ENCODE measurements around the gene CTNND2.

The CTNND2 gene

GRCh38 chr5:11396917-11397316 lies 507.3 kb downstream of the CTNND2 start:
- H3K4me3 ChIP-seq (ENCODE audit: low read depth in 1 of 2, low read length in 2 of 2), result no peak overlapping the region
- H3K36me3 ChIP-seq (ENCODE audit: control insufficient read depth in 1 of 2, insufficient read depth in 2 of 2, low read length in 2 of 2), result no peaks in the 10 kb centered on the region
- no peak overlapping the region for H3K27ac ChIP-seq (ENCODE audit: low read depth, low read length)
- H3K27me3 ChIP-seq (ENCODE audit: control insufficient read depth in 1 of 2, insufficient read depth in 2 of 2, low read length in 2 of 2), result no peaks in the 10 kb centered on the region
- H3K9me3 ChIP-seq (ENCODE audit: control insufficient read depth in 1 of 2, low read length in 2 of 2), result no peaks in the 10 kb centered on the region
- H3K9ac ChIP-seq (ENCODE audit: low read depth in 1 of 2, low read length in 2 of 2), result no peak overlapping the region
- no peaks in the 10 kb centered on the region for H3K4me1 ChIP-seq (ENCODE audit: control insufficient read depth in 1 of 2, insufficient read depth in 2 of 2, low read length in 2 of 2)

- Histone ChIP-seq H3K4me1 (ENCODE audit: control insufficient read depth in 1 of 2, insufficient read depth in 2 of 2, low read length in 2 of 2) (no peaks in the 10 kb centered on the region), H3K27ac (ENCODE audit: low read depth, low read length) (no peak overlapping the region), H3K36me3 (ENCODE audit: control insufficient read depth in 1 of 2, insufficient read depth in 2 of 2, low read length in 2 of 2) (no peaks in the 10 kb centered on the region), H3K27me3 (ENCODE audit: control insufficient read depth in 1 of 2, insufficient read depth in 2 of 2, low read length in 2 of 2) (no peaks in the 10 kb centered on the region), H3K4me3 (ENCODE audit: low read depth in 1 of 2, low read length in 2 of 2) (no peak overlapping the region), H3K9me3 (ENCODE audit: control insufficient read depth in 1 of 2, low read length in 2 of 2) (no peaks in the 10 kb centered on the region), H3K9ac (ENCODE audit: low read depth in 1 of 2, low read length in 2 of 2) (no peak overlapping the region)
These were observed 509.3 kb downstream of the CTNND2 start for GRCh38 chr5:11394933-11395332.

DNA sequence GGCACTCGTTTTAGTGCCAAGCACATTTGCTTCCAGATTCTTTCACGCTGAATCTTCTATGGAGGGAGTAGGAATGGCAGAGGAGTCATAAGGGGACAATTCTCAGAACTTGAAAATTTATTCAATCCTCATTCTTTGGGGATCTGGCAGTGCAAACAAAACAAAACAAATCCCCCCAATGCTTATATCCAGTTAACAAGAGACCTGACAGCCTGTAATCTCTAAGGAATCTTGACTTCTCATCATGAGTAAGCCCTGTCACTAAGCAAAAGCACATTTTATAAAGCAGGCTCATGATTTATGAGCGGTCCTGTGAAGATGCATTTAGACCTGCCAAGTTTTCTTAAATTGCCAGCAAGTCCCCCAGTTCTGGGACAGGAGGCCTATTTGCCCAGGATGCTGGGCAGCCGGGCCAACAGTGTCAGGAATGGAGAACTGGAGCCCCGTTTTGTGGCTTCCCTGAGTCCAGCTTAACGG lies 513.9 kb downstream of the CTNND2 start:
- Histone ChIP-seq H3K36me3 (ENCODE audit: control insufficient read depth in 1 of 2, insufficient read depth in 2 of 2, low read length in 2 of 2) (no peaks in the 10 kb centered on the region), H3K4me1 (ENCODE audit: control insufficient read depth in 1 of 2, insufficient read depth in 2 of 2, low read length in 2 of 2) (no peaks in the 10 kb centered on the region), H3K27me3 (ENCODE audit: control insufficient read depth in 1 of 2, insufficient read depth in 2 of 2, low read length in 2 of 2) (peaks cover 6 to 15% of the 10 kb centered on the region in 2 donors), H3K9ac (ENCODE audit: low read depth in 1 of 2, low read length in 2 of 2) (no peak overlapping the region), H3K9me3 (ENCODE audit: control insufficient read depth in 1 of 2, low read length in 2 of 2) (no peaks in the 10 kb centered on the region), H3K27ac (ENCODE audit: low read depth, low read length) (no peak overlapping the region), H3K4me3 (ENCODE audit: low read depth in 1 of 2, low read length in 2 of 2) (no peak overlapping the region)

DNA sequence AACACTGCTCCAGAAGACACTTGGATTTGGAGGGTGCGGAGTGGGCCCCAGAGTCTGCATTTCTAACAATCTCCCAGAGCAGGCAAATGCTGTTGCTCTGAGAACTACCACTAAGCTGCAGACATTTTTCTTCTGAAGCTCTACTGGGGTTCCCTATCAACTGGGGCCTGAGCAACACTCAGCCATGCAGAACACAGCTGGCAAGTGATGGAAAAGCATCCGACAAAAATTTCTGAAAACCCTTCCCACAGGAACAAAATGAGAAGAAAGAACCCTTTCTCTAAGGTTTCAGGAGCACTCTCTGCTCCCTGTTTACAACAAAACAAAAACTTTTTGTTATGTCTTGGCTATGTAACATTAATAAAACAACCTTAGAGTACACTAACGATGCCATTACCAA lies 516.9 kb downstream of the CTNND2 start:
- Histone ChIP-seq H3K9ac (ENCODE audit: low read depth in 1 of 2, low read length in 2 of 2) (no peak overlapping the region), H3K36me3 (ENCODE audit: control insufficient read depth in 1 of 2, insufficient read depth in 2 of 2, low read length in 2 of 2) (no peaks in the 10 kb centered on the region), H3K27ac (ENCODE audit: low read depth, low read length) (no peak overlapping the region), H3K4me1 (ENCODE audit: control insufficient read depth in 1 of 2, insufficient read depth in 2 of 2, low read length in 2 of 2) (no peaks in the 10 kb centered on the region), H3K4me3 (ENCODE audit: low read depth in 1 of 2, low read length in 2 of 2) (no peak overlapping the region), H3K27me3 (ENCODE audit: control insufficient read depth in 1 of 2, insufficient read depth in 2 of 2, low read length in 2 of 2) (peaks cover 22 to 29% of the 10 kb centered on the region in 2 donors), H3K9me3 (ENCODE audit: control insufficient read depth in 1 of 2, low read length in 2 of 2) (no peaks in the 10 kb centered on the region)

GRCh38 chr5:11386398-11386797 lies 517.8 kb downstream of the CTNND2 start:
- Histone ChIP-seq H3K4me1 (ENCODE audit: control insufficient read depth in 1 of 2, insufficient read depth in 2 of 2, low read length in 2 of 2) (no peaks in the 10 kb centered on the region), H3K4me3 (ENCODE audit: low read depth in 1 of 2, low read length in 2 of 2) (no peak overlapping the region), H3K9me3 (ENCODE audit: control insufficient read depth in 1 of 2, low read length in 2 of 2) (no peaks in the 10 kb centered on the region), H3K27ac (ENCODE audit: low read depth, low read length) (no peak overlapping the region), H3K27me3 (ENCODE audit: control insufficient read depth in 1 of 2, insufficient read depth in 2 of 2, low read length in 2 of 2) (peaks cover 22 to 29% of the 10 kb centered on the region in 2 donors), H3K36me3 (ENCODE audit: control insufficient read depth in 1 of 2, insufficient read depth in 2 of 2, low read length in 2 of 2) (no peaks in the 10 kb centered on the region), H3K9ac (ENCODE audit: low read depth in 1 of 2, low read length in 2 of 2) (no peak overlapping the region)

DNA sequence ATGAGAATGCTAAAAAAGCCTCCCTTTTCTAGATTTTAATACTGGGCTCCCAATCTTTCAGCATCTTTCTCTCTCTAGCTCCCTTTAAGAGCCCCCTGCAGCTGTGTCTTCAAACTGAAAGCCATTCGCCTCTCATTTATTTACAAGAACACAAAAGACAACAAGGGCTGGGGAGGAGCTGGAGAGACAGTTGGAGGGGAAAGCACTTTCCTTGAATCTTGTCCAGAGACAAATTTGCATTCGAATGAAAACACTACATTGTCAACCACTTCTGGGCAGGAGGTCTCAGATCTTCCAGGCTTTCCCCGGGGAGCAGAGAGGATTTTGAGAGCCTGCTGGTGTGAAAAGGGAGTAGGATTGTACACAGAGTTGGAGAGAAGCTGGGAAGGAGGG lies 518.3 kb downstream of the CTNND2 start:
- Histone ChIP-seq H3K4me3 (ENCODE audit: low read depth in 1 of 2, low read length in 2 of 2) (peak overlapping the region in 1 of 2 donors; percentile 5), H3K27ac (ENCODE audit: low read depth, low read length) (no peak overlapping the region), H3K9ac (ENCODE audit: low read depth in 1 of 2, low read length in 2 of 2) (no peak overlapping the region), H3K27me3 (ENCODE audit: control insufficient read depth in 1 of 2, insufficient read depth in 2 of 2, low read length in 2 of 2) (peaks cover 22 to 29% of the 10 kb centered on the region in 2 donors), H3K36me3 (ENCODE audit: control insufficient read depth in 1 of 2, insufficient read depth in 2 of 2, low read length in 2 of 2) (no peaks in the 10 kb centered on the region), H3K4me1 (ENCODE audit: control insufficient read depth in 1 of 2, insufficient read depth in 2 of 2, low read length in 2 of 2) (no peaks in the 10 kb centered on the region), H3K9me3 (ENCODE audit: control insufficient read depth in 1 of 2, low read length in 2 of 2) (no peaks in the 10 kb centered on the region)

DNA sequence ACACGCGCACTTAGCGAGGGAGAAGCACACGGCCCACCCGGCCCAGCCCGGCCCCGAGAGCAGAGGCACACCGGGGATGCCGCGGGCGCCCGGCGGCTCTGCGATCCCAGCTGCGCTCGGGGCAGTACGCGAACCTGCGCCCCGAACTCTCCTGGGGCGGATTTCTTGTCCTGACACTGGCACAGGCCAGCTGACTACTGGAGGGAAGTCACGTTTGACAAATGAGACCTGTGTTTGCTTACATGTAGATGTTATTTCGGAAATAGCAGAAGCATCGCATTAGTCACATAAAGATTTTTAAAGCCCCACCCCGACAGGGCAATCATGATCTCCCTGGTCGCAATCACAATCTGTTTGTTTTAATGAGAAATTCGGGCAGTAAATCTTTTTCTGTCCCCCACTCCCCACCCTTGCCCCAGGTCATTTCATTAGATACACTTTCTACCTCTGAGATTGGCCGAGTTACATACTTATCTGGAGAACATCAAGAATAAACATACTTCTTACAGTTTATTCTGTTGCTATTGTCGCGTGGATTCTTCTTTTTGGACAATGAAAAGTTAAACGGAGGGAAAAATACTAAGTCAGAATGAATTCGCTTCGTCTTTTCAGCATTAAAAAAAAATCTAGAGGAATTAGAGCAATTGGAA lies 518.9 kb downstream of the CTNND2 start:
- H3K9me3 ChIP-seq (ENCODE audit: control insufficient read depth in 1 of 2, low read length in 2 of 2), result no peaks in the 10 kb centered on the region
- peak overlapping the region in 1 of 2 donors; percentile 5 for H3K4me3 ChIP-seq (ENCODE audit: low read depth in 1 of 2, low read length in 2 of 2)
- H3K36me3 ChIP-seq (ENCODE audit: control insufficient read depth in 1 of 2, insufficient read depth in 2 of 2, low read length in 2 of 2), result no peaks in the 10 kb centered on the region
- peaks cover 22 to 29% of the 10 kb centered on the region in 2 donors for H3K27me3 ChIP-seq (ENCODE audit: control insufficient read depth in 1 of 2, insufficient read depth in 2 of 2, low read length in 2 of 2)
- H3K27ac ChIP-seq (ENCODE audit: low read depth, low read length), result no peak overlapping the region
- H3K4me1 ChIP-seq (ENCODE audit: control insufficient read depth in 1 of 2, insufficient read depth in 2 of 2, low read length in 2 of 2), result no peaks in the 10 kb centered on the region
- H3K9ac ChIP-seq (ENCODE audit: low read depth in 1 of 2, low read length in 2 of 2), result no peak overlapping the region

DNA sequence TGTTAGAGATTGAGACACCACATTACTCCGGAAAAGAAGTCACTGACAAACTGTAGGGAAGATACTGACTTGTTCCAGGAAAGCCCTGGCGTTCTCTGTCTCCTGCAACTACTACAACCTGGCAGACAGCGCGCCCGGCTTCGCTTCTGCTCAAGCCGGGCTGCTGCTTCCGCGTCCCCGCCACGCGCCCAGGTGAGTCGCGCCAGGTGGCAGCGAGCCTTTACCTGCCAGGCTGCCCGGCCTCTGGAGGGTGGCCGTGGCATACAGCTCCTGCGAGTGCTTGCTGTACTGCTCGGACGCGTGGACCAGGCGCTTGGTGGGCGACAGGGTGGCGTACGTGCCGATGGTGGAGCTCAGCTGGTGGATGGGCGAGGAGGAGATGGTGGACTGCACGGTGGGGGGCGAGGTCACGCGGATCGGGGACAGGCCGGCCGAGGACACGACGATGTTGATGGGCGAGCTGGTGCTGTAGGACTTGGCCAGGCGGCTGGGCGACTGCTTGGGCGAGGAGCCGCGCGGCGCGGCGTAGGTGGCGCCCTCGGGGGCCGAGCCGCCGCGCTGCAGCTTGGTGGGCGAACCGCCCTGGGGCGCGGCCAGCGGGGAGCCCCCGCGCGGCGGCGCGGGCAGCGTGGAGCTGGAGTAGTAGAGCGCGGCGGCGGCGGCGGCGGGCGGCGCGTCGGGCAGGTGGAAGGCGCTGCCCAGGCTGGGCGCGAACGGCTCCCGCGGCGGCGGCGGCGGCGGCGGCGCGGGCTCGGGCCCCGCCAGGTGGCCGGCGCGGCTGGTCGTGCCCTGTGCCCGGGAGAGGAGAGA lies 519.6 kb downstream of the CTNND2 start:
- Histone ChIP-seq H3K9me3 (ENCODE audit: control insufficient read depth in 1 of 2, low read length in 2 of 2) (no peaks in the 10 kb centered on the region), H3K9ac (ENCODE audit: low read depth in 1 of 2, low read length in 2 of 2) (no peak overlapping the region), H3K4me1 (ENCODE audit: control insufficient read depth in 1 of 2, insufficient read depth in 2 of 2, low read length in 2 of 2) (no peaks in the 10 kb centered on the region), H3K27ac (ENCODE audit: low read depth, low read length) (no peak overlapping the region), H3K4me3 (ENCODE audit: low read depth in 1 of 2, low read length in 2 of 2) (peak overlapping the region in 1 of 2 donors; percentile 41), H3K36me3 (ENCODE audit: control insufficient read depth in 1 of 2, insufficient read depth in 2 of 2, low read length in 2 of 2) (no peaks in the 10 kb centered on the region), H3K27me3 (ENCODE audit: control insufficient read depth in 1 of 2, insufficient read depth in 2 of 2, low read length in 2 of 2) (peaks cover 22 to 29% of the 10 kb centered on the region in 2 donors)

GRCh38 chr5:11383506-11384095 lies 520.6 kb downstream of the CTNND2 start:
- no peaks in the 10 kb centered on the region for H3K36me3 ChIP-seq (ENCODE audit: control insufficient read depth in 1 of 2, insufficient read depth in 2 of 2, low read length in 2 of 2)
- H3K4me3 ChIP-seq (ENCODE audit: low read depth in 1 of 2, low read length in 2 of 2), result no peak overlapping the region
- no peak overlapping the region for H3K27ac ChIP-seq (ENCODE audit: low read depth, low read length)
- H3K4me1 ChIP-seq (ENCODE audit: control insufficient read depth in 1 of 2, insufficient read depth in 2 of 2, low read length in 2 of 2), result no peaks in the 10 kb centered on the region
- peaks cover 22 to 29% of the 10 kb centered on the region in 2 donors for H3K27me3 ChIP-seq (ENCODE audit: control insufficient read depth in 1 of 2, insufficient read depth in 2 of 2, low read length in 2 of 2)
- H3K9ac ChIP-seq (ENCODE audit: low read depth in 1 of 2, low read length in 2 of 2), result no peak overlapping the region
- H3K9me3 ChIP-seq (ENCODE audit: control insufficient read depth in 1 of 2, low read length in 2 of 2), result no peaks in the 10 kb centered on the region

DNA sequence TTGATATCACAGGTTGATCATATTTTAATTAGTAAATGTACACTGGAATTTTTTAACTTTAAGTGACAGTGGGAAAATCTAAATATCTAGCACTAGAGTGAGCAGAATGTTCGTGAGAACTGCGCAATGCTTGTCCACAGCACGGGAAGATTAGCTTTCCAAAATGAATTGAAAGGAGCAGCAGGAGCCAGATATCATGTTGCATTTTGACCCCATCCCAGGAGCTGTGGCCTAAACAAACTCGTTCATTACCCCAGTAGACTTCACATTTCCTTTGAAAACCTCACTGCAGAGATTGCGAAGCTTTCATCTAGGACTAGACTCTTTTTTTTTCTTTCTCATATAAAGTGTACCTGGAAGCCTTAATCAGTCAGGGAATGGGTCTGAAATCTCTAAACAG lies 525.8 kb downstream of the CTNND2 start:
- Histone ChIP-seq H3K4me3 (ENCODE audit: low read depth in 1 of 2, low read length in 2 of 2) (no peak overlapping the region), H3K27ac (ENCODE audit: low read depth, low read length) (no peak overlapping the region), H3K9ac (ENCODE audit: low read depth in 1 of 2, low read length in 2 of 2) (no peak overlapping the region)

More for the DNA sequence above, 525.8 kb downstream of the CTNND2 start:
- H3K36me3 ChIP-seq (ENCODE audit: control insufficient read depth in 1 of 2, insufficient read depth in 2 of 2, low read length in 2 of 2), result no peaks in the 10 kb centered on the region
- peaks cover 3 to 6% of the 10 kb centered on the region in 2 donors for H3K27me3 ChIP-seq (ENCODE audit: control insufficient read depth in 1 of 2, insufficient read depth in 2 of 2, low read length in 2 of 2)
- H3K4me1 ChIP-seq (ENCODE audit: control insufficient read depth in 1 of 2, insufficient read depth in 2 of 2, low read length in 2 of 2), result no peaks in the 10 kb centered on the region
- no peaks in the 10 kb centered on the region for H3K9me3 ChIP-seq (ENCODE audit: control insufficient read depth in 1 of 2, low read length in 2 of 2)

Data from duodenal mucosa (tissue), 2 donors.